Muscle layer of duodenum (tissue), 2 donors: ENCODE data around the gene NRP2.
A peak's percentile ranks its signal among the peaks of the same experiment; 100 is the strongest.

ENCODE experiments used
- H3K27ac ChIP-seq: one replicate; pipeline ENCODE4 v1.7.0; 2013; ENCODE audit warnings: mild to moderate bottlenecking, low read length
- H3K27me3 ChIP-seq: one replicate; pipeline ENCODE4 v1.7.0; 2013; ENCODE audit warnings: low read depth, mild to moderate bottlenecking, control low read depth, low read length
- H3K36me3 ChIP-seq, 2 donors: one replicate each; pipeline ENCODE4 v1.7.0; 2013; ENCODE audit warnings: low read length in 2 of 2, control low read depth in 1 of 2, mild to moderate bottlenecking in 1 of 2; ENCODE audit not compliant: insufficient read depth in 2 of 2, control insufficient read depth in 1 of 2
- H3K4me1 ChIP-seq, 2 donors: one replicate each; pipeline ENCODE4 v1.7.0; 2013; ENCODE audit warnings: low read length in 2 of 2, mild to moderate bottlenecking in 2 of 2, control low read depth in 1 of 2, moderate library complexity in 1 of 2; ENCODE audit not compliant: insufficient read depth in 2 of 2, control insufficient read depth in 1 of 2
- H3K4me3 ChIP-seq, 2 donors: one replicate each; pipeline ENCODE4 v1.7.0; 2013; ENCODE audit warnings: low read length in 2 of 2, low read depth in 1 of 2, mild to moderate bottlenecking in 1 of 2
- H3K9me3 ChIP-seq, 2 donors: one replicate each; pipeline ENCODE4 v1.7.0; 2013; ENCODE audit warnings: low read length in 2 of 2, control low read depth in 1 of 2, mild to moderate bottlenecking in 1 of 2; ENCODE audit not compliant: control insufficient read depth in 1 of 2
- donor health status: healthy.

NRP2 gene

DNA sequence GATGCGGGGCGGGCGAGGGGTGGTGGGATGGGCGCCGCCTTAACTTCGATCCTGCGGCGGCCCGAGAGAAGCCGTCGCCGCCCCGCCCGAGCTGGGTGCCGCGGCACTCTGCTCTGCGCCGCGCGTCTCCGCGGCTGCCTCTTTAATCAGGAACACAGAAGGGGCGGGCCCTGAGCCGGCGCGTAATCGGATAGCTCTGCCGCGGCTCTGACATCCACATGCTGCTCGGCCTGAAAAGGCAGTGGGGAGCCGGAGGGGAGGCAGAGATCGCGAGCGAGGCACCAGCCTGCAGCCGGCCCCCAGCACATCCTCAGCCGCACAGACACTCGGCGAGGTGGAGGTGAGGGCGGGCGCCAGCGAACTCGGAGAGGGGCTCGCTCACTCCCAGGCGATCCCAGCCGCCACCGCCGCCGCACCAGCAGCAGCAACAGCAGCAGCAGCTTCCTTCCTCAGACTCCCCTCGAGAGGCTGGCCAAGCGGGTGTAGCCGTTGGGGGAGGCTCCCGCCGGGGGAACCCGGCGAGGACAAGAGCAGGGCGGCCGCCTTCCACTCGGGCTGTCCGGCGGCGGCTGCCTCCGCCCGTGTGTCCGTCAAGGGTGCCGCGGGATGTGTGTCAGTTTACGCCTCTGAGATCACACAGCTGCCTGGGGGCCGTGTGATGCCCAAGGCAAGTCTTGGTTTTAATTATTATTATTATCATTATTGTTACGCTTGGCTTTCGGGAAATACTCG, at the start of gene NRP2:
TSS of gene NRP2 (plus strand) at position 263 of the 732 bp plus-strand sequence. CDS start 790 bp downstream, outside the sequence.
- H3K27ac ChIP-seq: peak within 1 kb of the TSS; percentile 94
- peaks cover 11% of the 10 kb centered on the region for H3K27me3 ChIP-seq
- H3K4me3 ChIP-seq: peak within 1 kb of the TSS; percentile 81 to 90
- no peaks in the 10 kb centered on the region for H3K9me3 ChIP-seq
- H3K36me3 ChIP-seq: no peaks in the 10 kb centered on the region
- peaks cover 0 to 4% of the 10 kb centered on the region in 2 donors for H3K4me1 ChIP-seq

DNA sequence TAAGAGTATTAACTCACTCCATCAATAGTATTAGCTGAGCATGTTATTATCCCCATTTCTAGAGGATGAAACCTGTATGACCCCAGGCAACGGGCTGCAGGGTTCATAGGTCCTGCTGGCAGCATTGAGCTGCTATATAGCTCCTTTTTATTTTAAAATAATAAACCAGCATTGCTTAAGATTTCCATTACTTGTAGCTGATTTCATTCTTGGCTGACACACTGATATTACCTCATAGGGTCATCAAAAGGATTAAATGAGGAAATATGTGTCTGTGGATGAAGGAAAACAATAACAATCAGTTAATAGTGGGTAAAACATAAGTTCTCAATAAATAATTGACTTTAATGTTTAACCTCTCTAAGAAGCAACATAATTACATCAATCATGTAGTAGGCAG, 48.3 kb upstream of the NRP2 start:
- Histone ChIP-seq H3K4me3 (no peak overlapping the region), H3K27ac (no peak overlapping the region), H3K9me3 (no peaks in the 10 kb centered on the region), H3K4me1 (no peaks in the 10 kb centered on the region), H3K36me3 (no peaks in the 10 kb centered on the region), H3K27me3 (no peaks in the 10 kb centered on the region)

DNA sequence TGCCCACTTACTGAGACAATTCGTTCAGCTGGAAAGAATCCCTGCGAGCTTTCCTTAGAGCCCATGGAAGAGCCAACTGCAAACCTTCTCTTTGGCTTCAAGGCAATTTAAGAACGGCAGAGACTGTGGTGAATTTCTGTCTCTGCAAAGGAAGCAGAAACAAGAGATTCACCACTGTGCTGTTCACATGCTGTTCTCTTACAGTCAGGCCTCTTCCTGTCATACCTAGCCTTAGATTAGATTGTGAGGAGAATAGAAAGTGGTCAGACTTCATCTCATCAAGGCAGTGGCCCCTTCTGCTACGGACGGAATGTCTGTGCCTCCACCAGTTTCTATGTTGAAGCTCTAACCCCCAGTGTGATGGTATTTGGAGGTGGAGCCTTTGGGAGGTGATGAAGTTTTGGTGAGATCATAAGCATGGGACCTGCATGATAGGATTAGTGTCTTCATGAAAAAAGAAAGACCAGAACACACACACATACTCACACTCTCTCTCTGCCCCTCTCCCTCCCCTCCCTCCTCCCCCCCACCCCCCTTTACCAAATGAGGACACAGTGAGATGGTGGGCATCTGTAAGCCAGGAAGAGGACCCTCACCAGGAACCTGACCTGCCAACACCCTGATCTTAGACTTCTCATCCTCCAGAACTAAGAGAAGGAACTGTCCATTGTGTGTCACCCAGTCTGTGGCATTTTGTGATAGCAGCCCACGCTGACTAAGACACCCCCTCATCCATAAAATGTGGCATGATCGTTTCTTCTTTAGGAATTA, 45.6 kb upstream of the NRP2 start:
- Histone ChIP-seq H3K9me3 (peaks cover 0 to 2% of the 10 kb centered on the region in 2 donors), H3K4me3 (no peak overlapping the region), H3K27ac (no peak overlapping the region), H3K4me1 (no peaks in the 10 kb centered on the region), H3K36me3 (no peaks in the 10 kb centered on the region), H3K27me3 (no peaks in the 10 kb centered on the region)

GRCh38 chr2:205637320-205637602, 45.0 kb upstream of the NRP2 start:
- Histone ChIP-seq H3K9me3 (peaks cover 0 to 2% of the 10 kb centered on the region in 2 donors), H3K4me1 (no peaks in the 10 kb centered on the region), H3K36me3 (no peaks in the 10 kb centered on the region), H3K4me3 (no peak overlapping the region), H3K27ac (no peak overlapping the region), H3K27me3 (no peaks in the 10 kb centered on the region)

- Histone ChIP-seq H3K36me3 (no peaks in the 10 kb centered on the region), H3K27ac (no peak overlapping the region), H3K27me3 (no peaks in the 10 kb centered on the region), H3K4me1 (no peaks in the 10 kb centered on the region), H3K4me3 (no peak overlapping the region), H3K9me3 (peaks cover 0 to 2% of the 10 kb centered on the region in 2 donors)
Measured at GRCh38 chr2:205637779-205638503, 44.4 kb upstream of the NRP2 start.

GRCh38 chr2:205640716-205641115, 41.6 kb upstream of the NRP2 start:
- Histone ChIP-seq H3K9me3 (peaks cover 0 to 2% of the 10 kb centered on the region in 2 donors), H3K4me3 (no peak overlapping the region), H3K36me3 (no peaks in the 10 kb centered on the region), H3K4me1 (no peaks in the 10 kb centered on the region), H3K27me3 (no peaks in the 10 kb centered on the region), H3K27ac (no peak overlapping the region)

DNA sequence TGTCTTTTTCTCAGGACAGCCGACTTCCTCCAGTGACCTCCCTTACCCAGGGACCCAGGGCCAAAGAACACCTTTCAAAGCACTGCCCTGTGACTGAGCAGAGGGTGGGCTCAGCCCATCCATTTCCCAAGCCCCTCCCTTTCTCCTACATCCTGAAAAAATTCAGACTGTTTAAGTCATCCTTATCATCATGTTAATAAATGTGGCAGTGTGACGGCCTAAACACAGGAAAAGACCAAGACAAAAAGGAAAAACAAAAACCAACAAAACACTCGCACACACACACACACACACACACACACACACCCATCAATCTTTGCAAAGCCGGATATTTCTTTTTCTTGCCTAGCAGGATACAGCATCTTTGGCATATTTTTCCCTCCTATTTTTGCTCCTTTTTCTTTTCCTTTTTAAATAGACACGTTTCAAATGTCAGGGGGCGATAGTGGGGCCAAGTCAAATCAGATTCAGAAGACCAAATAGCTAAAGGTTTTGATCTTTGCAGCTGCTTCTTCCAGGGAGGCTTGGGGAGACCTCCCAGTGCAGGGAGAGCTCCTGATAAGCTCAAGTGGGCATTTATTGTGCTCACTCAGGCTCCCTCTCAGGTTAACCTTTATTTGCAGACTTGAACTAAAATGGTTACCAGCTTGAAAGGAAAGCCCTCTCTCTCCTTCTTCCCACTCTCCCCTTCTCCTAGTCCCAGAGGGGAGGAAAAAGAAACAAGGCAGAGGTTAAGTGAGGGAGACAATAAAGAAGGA, 39.5 kb upstream of the NRP2 start:
- Histone ChIP-seq H3K27me3 (no peaks in the 10 kb centered on the region), H3K4me3 (no peak overlapping the region), H3K27ac (no peak overlapping the region), H3K9me3 (peaks cover 0 to 2% of the 10 kb centered on the region in 2 donors), H3K36me3 (no peaks in the 10 kb centered on the region), H3K4me1 (no peaks in the 10 kb centered on the region)

DNA sequence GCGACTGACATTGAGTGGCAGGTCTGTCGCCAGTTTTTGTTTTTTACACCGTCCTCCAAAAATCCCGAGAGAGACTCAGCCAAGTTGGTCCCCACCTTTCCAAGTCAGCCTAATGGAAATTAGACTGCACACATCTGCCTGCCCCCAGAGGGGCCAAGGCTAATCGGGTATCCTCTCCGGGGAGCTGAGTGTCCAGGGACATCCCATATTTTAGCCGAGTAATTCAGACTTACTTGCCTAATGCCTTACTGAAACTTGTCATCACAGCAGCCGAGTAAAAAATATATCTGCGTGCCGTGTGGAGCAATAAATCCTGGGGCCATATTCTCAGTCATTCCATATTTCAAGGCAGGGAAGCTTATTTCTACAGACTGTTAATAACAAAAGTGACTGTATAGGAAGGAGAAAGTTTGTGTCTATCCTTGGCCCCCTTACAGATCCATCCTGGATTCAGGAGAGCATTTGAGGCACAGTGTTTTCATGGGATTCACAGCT, 38.9 kb upstream of the NRP2 start:
- no peaks in the 10 kb centered on the region for H3K27me3 ChIP-seq
- H3K27ac ChIP-seq: no peak overlapping the region
- H3K36me3 ChIP-seq: no peaks in the 10 kb centered on the region
- peaks cover 0 to 2% of the 10 kb centered on the region in 2 donors for H3K9me3 ChIP-seq
- no peaks in the 10 kb centered on the region for H3K4me1 ChIP-seq
- H3K4me3 ChIP-seq: no peak overlapping the region

DNA sequence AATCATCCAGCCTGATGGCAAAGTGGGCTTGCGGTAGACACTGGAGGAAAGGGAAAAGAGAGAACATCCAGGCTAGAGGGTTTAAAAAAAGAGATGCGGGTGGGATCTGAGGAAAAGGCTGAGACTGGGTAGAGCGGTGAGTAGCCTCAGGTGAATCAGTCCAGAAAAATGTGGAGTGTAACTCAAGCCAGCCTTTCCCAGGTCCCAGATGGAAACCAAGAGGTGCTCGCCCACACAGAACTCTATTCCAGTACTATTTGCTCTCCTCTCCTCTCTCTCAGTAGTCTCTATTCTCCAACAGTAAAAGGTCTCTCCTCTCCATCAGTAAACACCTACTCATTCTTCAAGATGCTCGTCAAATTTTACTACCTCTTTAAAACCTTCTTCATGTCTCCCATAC, 38.3 kb upstream of the NRP2 start:
- no peaks in the 10 kb centered on the region for H3K27me3 ChIP-seq
- H3K36me3 ChIP-seq: no peaks in the 10 kb centered on the region
- H3K9me3 ChIP-seq: peaks cover 0 to 2% of the 10 kb centered on the region in 2 donors
- H3K4me3 ChIP-seq: no peak overlapping the region
- no peaks in the 10 kb centered on the region for H3K4me1 ChIP-seq
- H3K27ac ChIP-seq: no peak overlapping the region

- Histone ChIP-seq H3K36me3 (no peaks in the 10 kb centered on the region), H3K4me1 (no peaks in the 10 kb centered on the region), H3K27me3 (no peaks in the 10 kb centered on the region), H3K27ac (no peak overlapping the region), H3K9me3 (no peaks in the 10 kb centered on the region), H3K4me3 (no peak overlapping the region)
Measured at GRCh38 chr2:205646680-205647079, 35.6 kb upstream of the NRP2 start.

- no peaks in the 10 kb centered on the region for H3K27me3 ChIP-seq
- H3K27ac ChIP-seq: no peak overlapping the region
- H3K36me3 ChIP-seq: no peaks in the 10 kb centered on the region
Measured at GRCh38 chr2:205650450-205650849, 31.9 kb upstream of the NRP2 start.

More at GRCh38 chr2:205650450-205650849, 31.9 kb upstream of the NRP2 start:
- Histone ChIP-seq H3K9me3 (no peaks in the 10 kb centered on the region), H3K4me1 (no peaks in the 10 kb centered on the region), H3K4me3 (no peak overlapping the region)
